DMS53 treated with DMSO at 0.1 percent for 48 hours (cell line): ENCODE measurements around the gene GAB2.

Experiments
- DNase-seq: peaks from one replicate; lab custom pipeline; 2025; ENCODE audit not compliant: unreplicated experiment; lab: John Stamatoyannopoulos, UW

GAB2 gene

DNA sequence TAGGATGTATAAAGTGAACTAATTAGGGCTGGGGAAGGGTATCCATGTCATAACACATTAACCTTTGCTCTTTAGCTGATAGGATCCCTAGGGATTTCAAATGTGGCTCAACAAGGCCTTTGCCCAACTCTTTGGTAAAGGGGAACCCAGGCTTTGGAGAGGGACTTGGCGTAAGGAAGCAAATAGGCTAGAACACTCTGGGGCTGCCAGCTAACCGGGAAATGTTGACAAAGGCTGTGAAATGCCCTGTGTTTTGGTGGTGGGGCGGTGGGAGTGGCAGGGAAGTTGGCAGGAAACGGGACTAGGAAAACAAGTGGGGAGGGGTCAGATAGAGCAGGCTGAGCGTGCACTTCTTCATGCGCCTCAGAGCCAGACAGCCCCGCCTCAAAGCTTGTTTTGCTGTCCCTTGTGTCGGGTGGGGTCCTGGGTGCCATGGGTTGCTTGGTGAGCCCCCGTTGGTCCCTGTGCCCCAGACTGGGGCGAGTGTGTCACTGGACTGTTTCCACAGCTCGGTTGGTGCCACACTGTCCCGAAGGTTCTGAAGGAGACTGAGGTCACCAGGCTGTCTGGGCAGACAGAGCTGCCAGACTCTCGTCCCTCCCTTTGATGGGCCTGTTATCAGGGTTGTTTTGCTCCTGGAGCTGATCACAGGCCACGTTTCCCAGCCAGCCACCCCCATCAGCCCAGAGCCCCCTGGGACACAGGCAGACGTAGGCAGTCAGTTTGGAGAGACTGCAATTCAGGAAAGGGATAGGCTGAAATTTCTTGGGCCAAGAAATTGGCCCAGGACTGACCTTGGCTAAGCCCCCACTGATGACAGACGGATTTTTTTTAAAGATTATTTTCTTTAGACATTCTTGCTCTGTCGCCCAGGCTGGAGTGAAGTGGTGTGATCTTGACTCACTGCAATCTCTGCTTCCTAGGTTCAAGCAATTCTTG is 248.8 kb downstream of the GAB2 start:
- no peak for DNase-seq

DNA sequence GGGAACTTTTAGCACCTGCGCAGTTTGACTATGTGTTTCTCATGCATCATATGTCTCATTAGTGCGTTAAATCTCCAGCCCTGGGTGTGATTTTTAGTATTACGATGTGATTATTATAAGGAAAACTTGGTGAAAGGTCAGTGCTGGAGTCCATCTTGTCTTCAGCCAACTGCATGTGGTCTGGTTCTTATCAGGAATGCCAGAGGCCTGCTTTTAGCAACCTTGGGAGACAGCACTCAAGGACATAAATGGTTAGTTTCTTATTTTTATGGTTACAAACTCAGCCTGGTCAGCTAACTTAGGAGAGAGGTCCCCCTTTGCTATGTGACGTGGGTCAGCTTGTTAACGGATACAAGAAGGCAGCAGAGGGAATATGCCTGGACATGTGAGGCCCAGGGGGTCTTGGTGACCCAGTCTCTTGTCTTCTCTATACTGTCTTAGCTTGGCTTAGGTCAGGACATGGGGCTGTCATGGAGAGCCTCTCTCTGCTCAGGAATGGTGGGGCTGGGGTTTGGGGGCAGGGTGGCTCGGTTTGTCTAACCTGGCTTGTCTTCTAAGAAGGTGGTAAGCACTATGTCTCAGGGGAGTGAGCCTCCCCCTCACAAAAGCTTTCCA is 250.7 kb downstream of the GAB2 start:
- DNase-seq, result no peak
